Brain microvascular endothelial cell (primary cell): ENCODE measurements around the gene DGKB.
A peak's percentile ranks its signal among the peaks of the same experiment; 100 is the strongest.

Experiments
- DNase-seq: peaks from one replicate; pipeline ENCODE4 v3.0.0-alpha.2; 2020
- H3K27ac ChIP-seq: fragments of 250-450 bp; sonication (Bioruptor Pico); 2 replicates; pipeline ENCODE4 v1.5.1; 2020; ENCODE audit warnings: mild to moderate bottlenecking, moderate library complexity
- H3K27me3 ChIP-seq: fragments of 250-450 bp; sonication (Bioruptor Pico); replicated peaks from 2 replicates; pipeline ENCODE4 v1.5.1; 2020; ENCODE audit warnings: mild to moderate bottlenecking
- H3K36me3 ChIP-seq: fragments of 250-450 bp; sonication (Bioruptor Pico); replicated peaks from 2 replicates; pipeline ENCODE4 v1.5.1; 2020; ENCODE audit warnings: mild to moderate bottlenecking
- H3K4me3 ChIP-seq: 2 replicates; pipeline ENCODE4 v1.5.1; 2011; ENCODE audit warnings: low read depth, mild to moderate bottlenecking, control low read depth, low read length, moderate library complexity
- in situ Hi-C: cut with HindIII; loops from 2 replicates; pipeline ENCODE4 v1.10.0; 2017; ENCODE audit warnings: low sequenced_read_pairs, low pct_ligation_motif_present
- TF ChIP-seq, protein P1 (sequence below): IDR thresholded peaks from 2 replicates; pipeline ENCODE4 v1.5.1; 2011; ENCODE audit warnings: low read depth, mild to moderate bottlenecking, moderate library complexity, low read length, control low read depth, inconsistent platforms; ENCODE audit errors: missing control alignments

The DGKB gene

DNA sequence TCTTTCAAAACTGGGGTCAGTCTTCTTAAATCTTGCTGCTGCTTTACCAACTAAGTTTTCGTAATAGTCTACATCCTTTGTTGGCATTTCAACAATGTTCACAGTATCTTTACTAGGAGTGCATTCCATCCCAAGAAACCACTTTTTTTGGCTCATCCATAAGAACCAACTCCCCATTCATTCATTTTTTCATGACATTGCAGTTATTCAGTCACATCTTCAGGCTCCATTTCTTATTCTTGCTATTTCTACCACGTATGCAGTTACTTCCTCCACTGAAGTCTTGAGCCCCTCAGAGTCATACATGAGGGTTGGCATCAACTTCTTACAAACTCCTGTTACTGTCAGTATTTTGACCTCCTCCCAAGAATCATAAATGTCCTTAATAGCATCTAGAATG is 392.3 kb downstream of the DGKB start:
- H3K4me3 ChIP-seq, result no peak overlapping the region
- DNase-seq, result no peak
- TF ChIP-seq, protein P1, sequence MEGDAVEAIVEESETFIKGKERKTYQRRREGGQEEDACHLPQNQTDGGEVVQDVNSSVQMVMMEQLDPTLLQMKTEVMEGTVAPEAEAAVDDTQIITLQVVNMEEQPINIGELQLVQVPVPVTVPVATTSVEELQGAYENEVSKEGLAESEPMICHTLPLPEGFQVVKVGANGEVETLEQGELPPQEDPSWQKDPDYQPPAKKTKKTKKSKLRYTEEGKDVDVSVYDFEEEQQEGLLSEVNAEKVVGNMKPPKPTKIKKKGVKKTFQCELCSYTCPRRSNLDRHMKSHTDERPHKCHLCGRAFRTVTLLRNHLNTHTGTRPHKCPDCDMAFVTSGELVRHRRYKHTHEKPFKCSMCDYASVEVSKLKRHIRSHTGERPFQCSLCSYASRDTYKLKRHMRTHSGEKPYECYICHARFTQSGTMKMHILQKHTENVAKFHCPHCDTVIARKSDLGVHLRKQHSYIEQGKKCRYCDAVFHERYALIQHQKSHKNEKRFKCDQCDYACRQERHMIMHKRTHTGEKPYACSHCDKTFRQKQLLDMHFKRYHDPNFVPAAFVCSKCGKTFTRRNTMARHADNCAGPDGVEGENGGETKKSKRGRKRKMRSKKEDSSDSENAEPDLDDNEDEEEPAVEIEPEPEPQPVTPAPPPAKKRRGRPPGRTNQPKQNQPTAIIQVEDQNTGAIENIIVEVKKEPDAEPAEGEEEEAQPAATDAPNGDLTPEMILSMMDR, result no peak
- in situ Hi-C loops, result no loop called here
- H3K36me3 ChIP-seq, result no peaks in the 10 kb centered on the region
- no peak overlapping the region for H3K27ac ChIP-seq
- no peaks in the 10 kb centered on the region for H3K27me3 ChIP-seq

DNA sequence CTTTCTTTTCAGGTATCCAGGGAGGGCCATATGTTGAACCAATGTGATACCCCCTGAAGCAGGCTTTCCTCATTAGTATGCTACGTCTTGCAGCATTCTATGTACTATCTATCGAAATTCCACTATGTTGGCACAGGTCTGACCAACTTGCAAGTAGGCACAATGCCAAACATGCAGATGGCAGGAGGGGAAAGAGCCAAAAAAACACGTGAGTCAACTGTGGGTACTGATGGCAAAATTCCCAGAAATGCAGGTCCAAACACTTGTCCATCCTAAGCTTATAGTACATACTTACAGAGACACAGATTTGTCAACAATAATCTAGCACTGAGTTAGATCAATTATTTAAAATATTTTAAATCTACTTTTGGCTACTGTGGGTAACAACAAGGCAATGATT is 394.9 kb downstream of the DGKB start:
- H3K27ac ChIP-seq, result no peak overlapping the region
- TF ChIP-seq, protein P1, result no peak

DNA sequence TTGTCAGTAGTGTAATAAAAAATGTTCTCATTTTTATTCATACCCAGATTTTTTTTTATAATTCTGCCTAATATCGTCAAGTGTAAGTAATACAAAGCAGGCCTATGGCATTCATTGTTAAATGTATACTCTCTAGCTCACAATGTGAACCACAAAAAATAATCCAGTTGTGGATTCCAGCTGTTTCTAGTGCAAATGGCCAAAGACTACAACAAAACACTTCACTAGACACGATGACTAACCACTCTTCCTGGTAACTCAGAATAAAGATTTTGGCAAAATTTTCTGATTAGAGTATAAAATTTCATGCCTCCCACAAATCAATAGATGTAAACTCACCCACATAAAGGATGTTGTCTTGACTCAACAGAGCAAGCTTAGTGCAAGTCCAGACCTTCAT is 396.6 kb downstream of the DGKB start:
- TF ChIP-seq, protein P1, result no peak
- no peaks in the 10 kb centered on the region for H3K36me3 ChIP-seq
- no peaks in the 10 kb centered on the region for H3K27me3 ChIP-seq
- no peak for DNase-seq
- in situ Hi-C loops, result no loop called here
- H3K27ac ChIP-seq, result no peak overlapping the region
- no peak overlapping the region for H3K4me3 ChIP-seq

More for the DNA sequence above, 394.9 kb downstream of the DGKB start:
- H3K36me3 ChIP-seq, result no peaks in the 10 kb centered on the region
- in situ Hi-C loops, result no loop called here
- peak; percentile 5 for DNase-seq
- H3K27me3 ChIP-seq, result no peaks in the 10 kb centered on the region
- no peak overlapping the region for H3K4me3 ChIP-seq

DNA sequence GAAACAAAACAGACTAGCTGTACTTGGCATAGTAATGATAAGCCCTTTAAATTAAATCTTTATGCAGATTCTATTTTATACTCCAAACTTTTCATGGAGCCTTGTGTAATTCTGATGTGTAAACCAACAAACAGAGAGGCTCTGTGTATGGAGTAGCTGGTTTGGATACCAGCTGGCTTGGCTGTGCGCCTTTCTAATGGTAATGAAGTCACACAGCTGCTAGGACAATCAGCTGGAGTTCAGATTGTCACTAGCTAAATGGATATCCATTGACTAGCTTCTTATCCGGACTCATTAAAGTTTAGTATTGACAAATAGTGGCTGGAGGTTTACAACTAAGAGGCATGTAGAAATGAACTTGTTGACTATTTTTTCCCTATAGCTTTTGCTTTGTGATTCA is 398.4 kb downstream of the DGKB start:
- in situ Hi-C loops, result no loop called here
- DNase-seq, result no peak
- Histone ChIP-seq H3K4me3 (no peak overlapping the region), H3K27me3 (no peaks in the 10 kb centered on the region), H3K36me3 (no peaks in the 10 kb centered on the region), H3K27ac (no peak overlapping the region)
- TF ChIP-seq, protein P1, result no peak

DNA sequence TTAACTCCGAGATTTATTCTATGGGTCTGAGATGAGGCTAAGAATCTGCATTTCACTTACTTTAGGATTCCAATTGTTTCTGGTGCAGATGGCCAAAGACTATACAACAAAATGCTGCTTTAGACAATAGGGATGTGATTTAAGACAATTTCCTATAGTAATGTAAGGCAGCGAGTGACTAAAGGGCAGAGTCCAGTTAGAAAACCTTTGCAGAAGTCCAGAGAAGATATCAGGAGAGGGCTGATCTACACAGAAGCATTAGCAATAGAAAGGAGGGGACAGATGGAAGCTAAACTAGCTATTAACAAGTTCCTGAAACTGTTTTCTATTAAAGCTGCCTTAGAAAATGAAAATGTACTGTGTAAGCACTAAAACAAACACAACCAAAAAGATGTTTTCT is 398.9 kb downstream of the DGKB start:
- DNase-seq, result no peak

DNA sequence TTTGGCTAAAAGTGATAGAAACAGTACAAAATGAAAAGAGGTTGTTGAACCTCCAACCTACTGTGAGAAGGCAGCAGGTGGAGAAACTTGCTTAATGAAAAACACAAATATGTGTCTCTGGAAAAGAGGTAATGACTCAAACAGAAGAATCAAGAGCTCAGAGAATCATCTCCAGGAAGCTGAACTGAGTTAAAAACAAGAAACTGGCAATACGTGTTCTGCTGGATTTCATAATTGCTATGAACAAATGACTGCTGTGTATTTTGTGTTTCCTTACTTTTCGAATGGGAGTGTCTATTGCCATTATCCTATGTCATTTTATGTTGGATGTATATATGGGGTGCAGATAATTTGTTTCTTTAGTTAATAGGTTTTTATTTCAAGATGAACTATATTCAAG is 401.1 kb downstream of the DGKB start:
- H3K27ac ChIP-seq, result no peak overlapping the region
- no peak for DNase-seq
- TF ChIP-seq, protein P1, result no peak
- H3K36me3 ChIP-seq, result no peaks in the 10 kb centered on the region
- H3K4me3 ChIP-seq, result no peak overlapping the region
- in situ Hi-C loops, result no loop called here
- no peaks in the 10 kb centered on the region for H3K27me3 ChIP-seq

More for the DNA sequence above, 398.9 kb downstream of the DGKB start:
- H3K36me3 ChIP-seq, result no peaks in the 10 kb centered on the region
- in situ Hi-C loops, result no loop called here
- H3K27ac ChIP-seq, result no peak overlapping the region
- TF ChIP-seq, protein P1, result no peak
- H3K4me3 ChIP-seq, result no peak overlapping the region
- H3K27me3 ChIP-seq, result no peaks in the 10 kb centered on the region
